SK-N-MC (cell line): ENCODE data around the gene TRIM50.

Experiments
- EZH2 ChIP-seq: fragments of 200-600 bp; sonication (generic); IDR thresholded peaks from one replicate; pipeline ENCODE4 v1.6.1; 2017; ENCODE audit warnings: antibody characterized with exemption
- POLR2AphosphoS5 ChIP-seq: IDR thresholded peaks from 2 replicates; pipeline ENCODE4 v1.6.1; 2012; ENCODE audit warnings: mild to moderate bottlenecking, low read depth, low read length, borderline replicate concordance

DNA sequence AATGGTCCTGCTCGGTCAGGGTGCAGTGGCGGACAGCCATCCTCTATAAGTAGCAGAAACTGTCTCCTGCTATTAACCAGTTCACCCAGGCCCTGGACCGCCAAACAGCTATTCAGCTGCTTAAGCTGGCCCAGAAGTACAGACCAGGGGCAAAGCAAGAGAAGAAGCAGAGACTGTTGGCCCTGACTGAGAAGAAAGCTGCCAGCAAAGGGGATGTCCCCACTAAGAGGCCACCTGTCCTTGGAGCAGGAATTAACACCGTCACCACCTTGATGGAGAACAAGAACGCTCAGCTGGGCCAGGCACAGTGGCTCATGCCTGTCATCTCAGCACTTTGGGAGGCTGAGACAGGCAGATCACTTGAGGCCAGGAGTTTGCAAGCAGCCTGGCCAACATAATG lies 13.6 kb downstream of the TRIM50 start:
- no peak for TF ChIP-seq POLR2AphosphoS5
- no peak for TF ChIP-seq EZH2
